K562 (cell line): ENCODE data around the gene MICAL2. TPM values are rescaled to one million over a fixed set of nuclear protein-coding genes. Genes with fewer than 3 reads are reported as not detected.

Experiments
- CBX8 ChIP-seq: fragments of 200-600 bp; sonication (generic); IDR thresholded peaks from 2 replicates; pipeline ENCODE4 v1.6.1; 2012; ENCODE audit warnings: borderline replicate concordance, mixed run types, low read depth, mild to moderate bottlenecking, moderate library complexity, mixed read lengths, low read length, control low read depth, inconsistent platforms; ENCODE audit not compliant: poor library complexity, severe bottlenecking; ENCODE audit errors: extremely low read depth
- EZH2 ChIP-seq: IDR thresholded peaks from 2 replicates; pipeline ENCODE4 v1.6.1; 2012; ENCODE audit warnings: low read depth, mild to moderate bottlenecking, inconsistent platforms, low read length, borderline replicate concordance
- KAT2B ChIP-seq: IDR thresholded peaks from one replicate; pipeline ENCODE4 v1.6.1; 2012; ENCODE audit warnings: low read depth, mild to moderate bottlenecking, control low read depth, inconsistent platforms, low read length, moderate library complexity
- NR0B1 ChIP-seq: fragments of 450-650 bp; IDR thresholded peaks from one replicate; pipeline ENCODE4 v1.6.1; 2018; ENCODE audit warnings: mild to moderate bottlenecking, moderate library complexity; ENCODE audit not compliant: partially characterized antibody
- RBM15 ChIP-seq: fragments of 200-400 bp; formaldehyde crosslinking; IDR thresholded peaks from 2 replicates; pipeline ENCODE4 v1.6.1; 2018; ENCODE audit warnings: mild to moderate bottlenecking, low read length, moderate library complexity; ENCODE audit not compliant: insufficient read depth
- RCOR1 ChIP-seq, 2 experiments: IDR thresholded peaks; 2 replicates each; pipeline ENCODE4 v1.6.1; 2012; ENCODE audit warnings: low read depth in 2 of 2, low read length in 2 of 2, borderline replicate concordance in 1 of 2, improper control_type of control experiment in 1 of 2
- SMC3 ChIP-seq: conservative IDR thresholded peaks from 2 replicates; pipeline ENCODE4 v1.6.1; 2011; ENCODE audit warnings: low read depth, low read length, improper control_type of control experiment; ENCODE audit not compliant: insufficient read depth
- ZMIZ1 ChIP-seq, 2 experiments: fragments of 150-350 bp in 1 of 2; IDR thresholded peaks; 2 replicates each; pipeline ENCODE4 v1.6.1; 2012 to 2016; ENCODE audit warnings: low read depth in 2 of 2, low read length in 2 of 2, mild to moderate bottlenecking in 1 of 2, moderate library complexity in 1 of 2
- ZNF592 ChIP-seq: fragments of 450-650 bp; IDR thresholded peaks from 2 replicates; pipeline ENCODE4 v1.6.1; 2017; ENCODE audit warnings: antibody characterized with exemption, mild to moderate bottlenecking
- polyA plus RNA-seq, 8 experiments: library from polyadenylated mRNA; depleted of rRNA in 4 of 8; stranded (reverse) in 5 of 8; unstranded in 3 of 8; fragments of >200 nt; fragmentation: Nextera tagmentation in 2 of 8; fragmentation: Illumina TruSeq in 1 of 8; extraction: Ambion mirVana in 2 of 8; extraction: Trizol in 1 of 8; gene quantifications; 2 replicates each; pipeline versions ENCODE4 v1.2.1 to v1.2.3, GENCODE V29; 2011 to 2014; ENCODE audit warnings: inconsistent platforms in 1 of 8, missing spikeins in 1 of 8
- total RNA-seq, 7 experiments: library from RNA; depleted of rRNA in 6 of 7; stranded (reverse); fragments of >200 nt in 6 of 7; fragmentation: Illumina TruSeq in 2 of 7; extraction: Trizol in 2 of 7; gene quantifications; 2 replicates each; pipeline versions ENCODE4 v1.2.1 to v1.2.3, GENCODE V29; 2011 to 2021; ENCODE audit warnings: low replicate concordance in 1 of 7

Gene MICAL2
- total and polyA plus RNA-seq, 9 of the 15 experiments (the other 6 are each of a cell fraction or from before 2014, with no cell fraction given), result 4.7 to 64.2 (median 33.6) TPM

GRCh38 chr11:12216041-12216451 is 105.7 kb downstream of the MICAL2 start (continued):
- TF ChIP-seq ZMIZ1 (IDR thresholded peaks at IDR 0.05; ENCODE audit: low read depth in 2 of 2, low read length in 2 of 2), result no peak
- TF ChIP-seq EZH2, result no peak
- no peak for TF ChIP-seq RBM15
- no peak for TF ChIP-seq CBX8
- TF ChIP-seq ZNF592, result no peak
- no peak for TF ChIP-seq KAT2B
- no peak for TF ChIP-seq NR0B1
- no peak for TF ChIP-seq RCOR1 (IDR thresholded peaks at IDR 0.05; ENCODE audit: borderline replicate concordance in 1 of 2, low read depth in 2 of 2, low read length in 2 of 2)
- TF ChIP-seq SMC3, result no peak
